WTC11 (cell line): ENCODE measurements around the gene SHISA9. TPM values are rescaled to one million over a fixed set of nuclear protein-coding genes. Genes with fewer than 3 reads are reported as not detected.

Experiments
- ATAC-seq: fragments of 200-7000 bp; cut with Tn5 transposase; 2 replicates; pipeline ENCODE4 v1.10.0; 2021; ENCODE audit warnings: mild to moderate bottlenecking, moderate library complexity
- CTCF ChIA-PET: fragments of 300-600 bp; sonication (Branson Sonifier 250); formaldehyde crosslinking; loops from one replicate; lab custom pipeline; 2021; ENCODE audit warnings: antibody characterized with exemption; lab: Charles Lee
- POLR2A ChIA-PET: fragments of 350-600 bp; sonication (Branson Sonifier 250); formaldehyde crosslinking; loops from one replicate; lab custom pipeline; 2021; ENCODE audit warnings: antibody characterized with exemption; lab: Charles Lee
- DNase-seq: peaks from one replicate; pipeline ENCODE4 v3.0.0; 2021; ENCODE audit warnings: low spot score
- H3K27ac Mint-ChIP-seq: 2 replicates; pipeline ENCODE4 v1.8.0; 2021; ENCODE audit warnings: mixed read lengths
- H3K27me3 Mint-ChIP-seq: 2 replicates; pipeline ENCODE4 v1.8.0; 2021; ENCODE audit warnings: low read depth, mild to moderate bottlenecking, moderate library complexity, mixed read lengths
- H3K36me3 Mint-ChIP-seq: 2 replicates; pipeline ENCODE4 v1.8.0; 2021; ENCODE audit warnings: mixed read lengths
- H3K4me1 Mint-ChIP-seq: 2 replicates; pipeline ENCODE4 v1.8.0; 2022; ENCODE audit warnings: mixed read lengths
- H3K4me3 Mint-ChIP-seq: 2 replicates; pipeline ENCODE4 v1.8.0; 2021; ENCODE audit warnings: mild to moderate bottlenecking, moderate library complexity, mixed read lengths
- H3K9me3 Mint-ChIP-seq: 2 replicates; pipeline ENCODE4 v1.8.0; 2021; ENCODE audit warnings: mixed read lengths
- ATF6 ChIP-seq: sonication (generic); formaldehyde crosslinking; IDR thresholded peaks from 2 replicates; pipeline ENCODE4 v1.8.1; 2023; ENCODE audit warnings: mild to moderate bottlenecking, missing genetic modification reagents
- CREM ChIP-seq: sonication (generic); formaldehyde crosslinking; IDR thresholded peaks from 2 replicates; pipeline ENCODE4 v1.8.1; 2022; ENCODE audit warnings: mild to moderate bottlenecking, missing genetic modification reagents, moderate library complexity
- CTCF ChIP-seq: fragments of 200-600 bp; IDR thresholded peaks from 2 replicates; pipeline ENCODE4 v1.8.0; 2022; ENCODE audit warnings: antibody characterized with exemption
- E2F1 ChIP-seq: sonication (generic); formaldehyde crosslinking; IDR thresholded peaks from 2 replicates; pipeline ENCODE4 v1.8.0; 2022; ENCODE audit warnings: mild to moderate bottlenecking, missing genetic modification reagents
- E2F5 ChIP-seq: sonication (generic); formaldehyde crosslinking; IDR thresholded peaks from 2 replicates; pipeline ENCODE4 v1.8.1; 2022; ENCODE audit warnings: mild to moderate bottlenecking, moderate library complexity, missing genetic modification reagents
- FOXP1 ChIP-seq: sonication (generic); formaldehyde crosslinking; IDR thresholded peaks from 2 replicates; pipeline ENCODE4 v1.8.0; 2022; ENCODE audit warnings: missing genetic modification reagents, mild to moderate bottlenecking, moderate library complexity, borderline replicate concordance
- GABPB1 ChIP-seq: sonication (generic); formaldehyde crosslinking; IDR thresholded peaks from 2 replicates; pipeline ENCODE4 v1.8.1; 2023; ENCODE audit warnings: mild to moderate bottlenecking, missing genetic modification reagents
- GTF2I ChIP-seq: fragments of 250-450 bp; sonication (Bioruptor Pico); conservative IDR thresholded peaks from 2 replicates; pipeline ENCODE4 v1.4.0; 2021; ENCODE audit warnings: mild to moderate bottlenecking
- JAZF1 ChIP-seq: fragments of 250-450 bp; sonication (Bioruptor Pico); IDR thresholded peaks from 2 replicates; pipeline ENCODE4 v1.9.0; 2021; ENCODE audit warnings: moderate library complexity, mild to moderate bottlenecking, inconsistent platforms
- SP1 ChIP-seq: sonication (generic); formaldehyde crosslinking; conservative IDR thresholded peaks from 2 replicates; pipeline ENCODE4 v1.8.1; 2022; ENCODE audit warnings: missing genetic modification reagents
- ZNF138 ChIP-seq: sonication (generic); formaldehyde crosslinking; conservative IDR thresholded peaks from 2 replicates; pipeline ENCODE4 v1.8.1; 2022; ENCODE audit warnings: mild to moderate bottlenecking, moderate library complexity, missing genetic modification reagents
- total RNA-seq: library from RNA; stranded (reverse); gene quantifications from 3 replicates; pipeline ENCODE4 v1.2.3, GENCODE V29; 2021
- TF ChIP-seq, protein P1 (sequence below): sonication (generic); formaldehyde crosslinking; IDR thresholded peaks from 2 replicates; pipeline ENCODE4 v1.8.1; 2023; ENCODE audit warnings: mild to moderate bottlenecking, missing genetic modification reagents, borderline replicate concordance
- TF ChIP-seq, protein P2 (sequence below): sonication (generic); formaldehyde crosslinking; IDR thresholded peaks from 2 replicates; pipeline ENCODE4 v1.8.0; 2022; ENCODE audit warnings: mild to moderate bottlenecking, missing genetic modification reagents

SHISA9 gene
- total RNA-seq, 1 experiment from 2014 or later = 37.5 TPM

DNA sequence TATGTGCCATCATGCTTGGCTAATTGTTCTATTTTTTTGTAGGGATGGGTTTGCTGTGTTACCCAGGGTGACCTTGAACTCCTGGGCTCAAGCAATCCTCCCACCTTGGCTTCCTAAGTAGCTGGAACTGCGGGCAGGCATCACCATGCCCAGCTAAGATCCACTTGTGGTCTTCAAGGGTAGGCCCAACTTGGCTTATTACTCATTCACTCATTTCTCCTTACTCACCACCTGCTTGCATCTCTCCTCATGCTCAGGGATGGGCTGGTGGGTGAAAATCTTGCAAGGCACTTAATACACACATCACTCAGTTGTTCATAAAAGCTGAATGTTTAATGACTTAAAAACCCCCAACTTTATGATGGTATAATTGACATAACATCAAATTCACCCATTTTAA is 207.8 kb downstream of the SHISA9 start (continued):
- no peak for TF ChIP-seq CTCF

GRCh38 chr16:13110124-13110796 is 208.9 kb downstream of the SHISA9 start:
- CTCF ChIA-PET = interaction anchor here (0.6 to 1.4 kb wide), 4 partner anchors 9 to 212 kb away, joined by 3 to 4 read pairs (median 3); no protein-coding TSS in a partner anchor
- TF ChIP-seq CREM (CRISPR knock-in tag) (no peak), GABPB1 (CRISPR knock-in tag) (peak; percentile 60)
- peak overlapping the region; percentile 57 for H3K27ac Mint-ChIP-seq
- peaks cover 26% of the 10 kb centered on the region for H3K4me1 Mint-ChIP-seq
- H3K27me3 Mint-ChIP-seq = no peaks in the 10 kb centered on the region
- ATAC-seq (peak; percentile 68), DNase-seq (peak; percentile 18)
- POLR2A ChIA-PET = no interaction called here
- H3K9me3 Mint-ChIP-seq = peaks cover 25% of the 10 kb centered on the region
- no peak overlapping the region for H3K4me3 Mint-ChIP-seq
- H3K36me3 Mint-ChIP-seq = peaks cover 23% of the 10 kb centered on the region

DNA sequence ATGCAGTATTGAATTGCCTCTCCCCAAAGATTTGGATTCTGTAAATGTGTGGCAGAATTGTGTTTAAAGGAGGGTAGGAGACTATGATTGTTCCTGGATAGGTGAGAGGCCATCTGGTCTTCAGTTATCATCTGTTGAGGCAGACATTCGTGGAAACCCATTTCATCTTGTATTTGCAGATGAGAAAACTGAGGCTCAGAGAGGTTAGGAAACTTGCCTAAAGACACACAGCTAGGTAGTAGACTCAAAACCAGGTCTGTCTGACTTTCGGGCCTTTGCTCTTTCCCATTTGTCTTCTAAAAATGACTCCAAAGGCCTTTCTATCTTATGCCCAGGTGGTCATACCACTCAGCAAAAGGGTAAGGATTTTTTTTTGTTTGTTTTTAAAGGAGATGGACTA is 210.3 kb downstream of the SHISA9 start:
- H3K27me3 Mint-ChIP-seq = no peaks in the 10 kb centered on the region

More for the DNA sequence above, 210.3 kb downstream of the SHISA9 start:
- H3K9me3 Mint-ChIP-seq = peaks cover 26% of the 10 kb centered on the region
- H3K4me1 Mint-ChIP-seq = peaks cover 26% of the 10 kb centered on the region
- POLR2A ChIA-PET = no interaction called here
- H3K27ac Mint-ChIP-seq = no peak overlapping the region
- no peak overlapping the region for H3K4me3 Mint-ChIP-seq
- no peak for DNase-seq
- TF ChIP-seq E2F1 (CRISPR knock-in tag) (no peak), ATF6 (no peak), SP1 (CRISPR knock-in tag) (no peak), GTF2I (CRISPR knock-in tag) (no peak), ZNF138 (no peak), E2F5 (CRISPR knock-in tag) (no peak), GABPB1 (CRISPR knock-in tag) (no peak), FOXP1 (CRISPR knock-in tag) (no peak), JAZF1 (CRISPR knock-in tag) (no peak)
- TF ChIP-seq, protein P1, sequence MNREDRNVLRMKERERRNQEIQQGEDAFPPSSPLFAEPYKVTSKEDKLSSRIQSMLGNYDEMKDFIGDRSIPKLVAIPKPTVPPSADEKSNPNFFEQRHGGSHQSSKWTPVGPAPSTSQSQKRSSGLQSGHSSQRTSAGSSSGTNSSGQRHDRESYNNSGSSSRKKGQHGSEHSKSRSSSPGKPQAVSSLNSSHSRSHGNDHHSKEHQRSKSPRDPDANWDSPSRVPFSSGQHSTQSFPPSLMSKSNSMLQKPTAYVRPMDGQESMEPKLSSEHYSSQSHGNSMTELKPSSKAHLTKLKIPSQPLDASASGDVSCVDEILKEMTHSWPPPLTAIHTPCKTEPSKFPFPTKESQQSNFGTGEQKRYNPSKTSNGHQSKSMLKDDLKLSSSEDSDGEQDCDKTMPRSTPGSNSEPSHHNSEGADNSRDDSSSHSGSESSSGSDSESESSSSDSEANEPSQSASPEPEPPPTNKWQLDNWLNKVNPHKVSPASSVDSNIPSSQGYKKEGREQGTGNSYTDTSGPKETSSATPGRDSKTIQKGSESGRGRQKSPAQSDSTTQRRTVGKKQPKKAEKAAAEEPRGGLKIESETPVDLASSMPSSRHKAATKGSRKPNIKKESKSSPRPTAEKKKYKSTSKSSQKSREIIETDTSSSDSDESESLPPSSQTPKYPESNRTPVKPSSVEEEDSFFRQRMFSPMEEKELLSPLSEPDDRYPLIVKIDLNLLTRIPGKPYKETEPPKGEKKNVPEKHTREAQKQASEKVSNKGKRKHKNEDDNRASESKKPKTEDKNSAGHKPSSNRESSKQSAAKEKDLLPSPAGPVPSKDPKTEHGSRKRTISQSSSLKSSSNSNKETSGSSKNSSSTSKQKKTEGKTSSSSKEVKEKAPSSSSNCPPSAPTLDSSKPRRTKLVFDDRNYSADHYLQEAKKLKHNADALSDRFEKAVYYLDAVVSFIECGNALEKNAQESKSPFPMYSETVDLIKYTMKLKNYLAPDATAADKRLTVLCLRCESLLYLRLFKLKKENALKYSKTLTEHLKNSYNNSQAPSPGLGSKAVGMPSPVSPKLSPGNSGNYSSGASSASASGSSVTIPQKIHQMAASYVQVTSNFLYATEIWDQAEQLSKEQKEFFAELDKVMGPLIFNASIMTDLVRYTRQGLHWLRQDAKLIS = no peak
- TF ChIP-seq, protein P2, sequence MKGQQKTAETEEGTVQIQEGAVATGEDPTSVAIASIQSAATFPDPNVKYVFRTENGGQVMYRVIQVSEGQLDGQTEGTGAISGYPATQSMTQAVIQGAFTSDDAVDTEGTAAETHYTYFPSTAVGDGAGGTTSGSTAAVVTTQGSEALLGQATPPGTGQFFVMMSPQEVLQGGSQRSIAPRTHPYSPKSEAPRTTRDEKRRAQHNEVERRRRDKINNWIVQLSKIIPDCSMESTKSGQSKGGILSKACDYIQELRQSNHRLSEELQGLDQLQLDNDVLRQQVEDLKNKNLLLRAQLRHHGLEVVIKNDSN (CRISPR knock-in tag) = no peak
- CTCF ChIA-PET = interaction anchor here (1.9 kb wide), 1 partner anchor 204 kb away, joined by 5 read pairs; no protein-coding TSS in a partner anchor
- peaks cover 22% of the 10 kb centered on the region for H3K36me3 Mint-ChIP-seq
- ATAC-seq = no peak
